ENCODE measurements around the gene TBP.
"Not testable (repeated sequence)": the region's sequence is repeated elsewhere in the genome, so short reads cannot be mapped to it uniquely, and the experiment has no call there.

Gene TBP

GRCh38 chr6:170536671-170537070, 17.5 kb upstream of the TBP start:
- no peak for DNase-seq

- no peak for DNase-seq
These were observed 16.8 kb upstream of the TBP start for GRCh38 chr6:170537329-170537728.

GRCh38 chr6:170542031-170542719, 12.0 kb upstream of the TBP start:
- no peak for DNase-seq

GRCh38 chr6:170545405-170545804, 8.8 kb upstream of the TBP start:
- DNase-seq: no peak

- peak; percentile 83 for DNase-seq
These were observed 1.2 kb upstream of the TBP start, which contains the start of gene PSMB1 for GRCh38 chr6:170552765-170553533. Gene PSMB1, minus strand, starts transcription at chr6:170553307. Its CDS starts 65 bp downstream, at chr6:170553242.

GRCh38 chr6:170553534-170554012, 596 bp upstream of the TBP start:
- no peak for DNase-seq

GRCh38 chr6:170554796-170555137, 598 bp downstream of the TBP start:
- DNase-seq: no peak

- no peak for DNase-seq
These were observed 1.1 kb downstream of the TBP start for GRCh38 chr6:170555305-170555704.

- DNase-seq: no peak
These were observed 7.4 kb downstream of the TBP start for GRCh38 chr6:170561555-170561954.

- DNase-seq: no peak
These were observed 10.9 kb downstream of the TBP start for GRCh38 chr6:170564936-170565530.

- DNase-seq: no peak
These were observed 18.7 kb downstream of the TBP start for GRCh38 chr6:170572704-170573466.

- no peak for DNase-seq
These were observed 21.1 kb downstream of the TBP start for GRCh38 chr6:170575250-170575649.

GRCh38 chr6:170578909-170579308, 24.7 kb downstream of the TBP start:
- DNase-seq: no peak

- no peak for DNase-seq
These were observed 29.6 kb downstream of the TBP start for GRCh38 chr6:170583756-170584180.

GRCh38 chr6:170584181-170584953, 30.2 kb downstream of the TBP start, which contains the start of gene PDCD2:
Gene PDCD2, minus strand, starts transcription at chr6:170584637. Its CDS starts 56 bp downstream, at chr6:170584581.
- peak; percentile 79 for DNase-seq

GRCh38 chr6:170584954-170585498, 30.9 kb downstream of the TBP start:
- DNase-seq: peak; percentile 56

- no peak for DNase-seq
These were observed 36.6 kb downstream of the TBP start for GRCh38 chr6:170590725-170591124.

- no peak for DNase-seq
These were observed 42.3 kb downstream of the TBP start for GRCh38 chr6:170596426-170596825.

- DNase-seq: no peak
These were observed 43.1 kb downstream of the TBP start for GRCh38 chr6:170597278-170597677.

GRCh38 chr6:170605574-170606259, 51.5 kb downstream of the TBP start:
- DNase-seq: no peak

GRCh38 chr6:170609225-170609624, 55.1 kb downstream of the TBP start:
- DNase-seq: not testable (repeated sequence)

Measured in NCI-H748 treated with DMSO at 0.1 percent for 48 hours (cell line).